ENCODE data around the gene HJV.

DNA sequence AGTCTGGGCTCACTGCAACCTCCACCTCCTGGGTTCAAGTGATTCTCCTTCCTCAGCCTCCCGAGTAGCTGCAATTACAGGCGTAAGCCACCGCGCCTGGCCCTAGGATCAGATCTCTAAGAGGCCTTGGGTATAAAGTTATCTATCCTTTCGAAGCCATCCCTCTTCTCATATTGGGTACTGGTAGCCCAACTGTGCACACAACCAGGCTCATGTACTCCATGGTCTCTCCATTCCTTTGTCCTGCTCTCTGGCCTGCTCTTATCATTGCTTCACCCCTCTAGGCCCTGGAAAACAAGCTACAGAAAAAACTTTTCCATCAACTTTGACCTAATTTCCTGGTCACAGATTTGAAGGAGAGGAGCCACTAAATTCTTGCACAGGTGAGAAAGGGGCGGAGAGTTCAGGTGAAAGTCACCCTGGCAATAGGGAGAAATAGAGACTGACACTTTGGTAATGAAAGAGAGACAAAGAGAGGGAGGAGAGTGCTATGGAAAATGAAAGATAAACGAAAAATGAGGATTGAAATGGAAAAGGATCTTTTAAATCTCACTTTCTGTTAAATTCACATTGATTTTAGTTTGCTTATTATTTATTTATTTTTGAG lies 31.2 kb downstream of the HJV start:
- TF ChIP-seq, protein P1, sequence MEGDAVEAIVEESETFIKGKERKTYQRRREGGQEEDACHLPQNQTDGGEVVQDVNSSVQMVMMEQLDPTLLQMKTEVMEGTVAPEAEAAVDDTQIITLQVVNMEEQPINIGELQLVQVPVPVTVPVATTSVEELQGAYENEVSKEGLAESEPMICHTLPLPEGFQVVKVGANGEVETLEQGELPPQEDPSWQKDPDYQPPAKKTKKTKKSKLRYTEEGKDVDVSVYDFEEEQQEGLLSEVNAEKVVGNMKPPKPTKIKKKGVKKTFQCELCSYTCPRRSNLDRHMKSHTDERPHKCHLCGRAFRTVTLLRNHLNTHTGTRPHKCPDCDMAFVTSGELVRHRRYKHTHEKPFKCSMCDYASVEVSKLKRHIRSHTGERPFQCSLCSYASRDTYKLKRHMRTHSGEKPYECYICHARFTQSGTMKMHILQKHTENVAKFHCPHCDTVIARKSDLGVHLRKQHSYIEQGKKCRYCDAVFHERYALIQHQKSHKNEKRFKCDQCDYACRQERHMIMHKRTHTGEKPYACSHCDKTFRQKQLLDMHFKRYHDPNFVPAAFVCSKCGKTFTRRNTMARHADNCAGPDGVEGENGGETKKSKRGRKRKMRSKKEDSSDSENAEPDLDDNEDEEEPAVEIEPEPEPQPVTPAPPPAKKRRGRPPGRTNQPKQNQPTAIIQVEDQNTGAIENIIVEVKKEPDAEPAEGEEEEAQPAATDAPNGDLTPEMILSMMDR (conservative IDR thresholded peaks at IDR 0.05 in 1 of 2, IDR thresholded peaks at IDR 0.05 in 1 of 2; ENCODE audit: extremely low read depth in 1 of 2, insufficient read depth in 1 of 2, low read depth in 1 of 2, low read length in 2 of 2) = no peak
- TF ChIP-seq EZH2 (IDR thresholded peaks at IDR 0.05; ENCODE audit: borderline replicate concordance, low read length) = no peak
